Lower leg skin (tissue), 3 donors: ENCODE data around the gene CENPP.

Experiments used
- CTCF ChIP-seq, 3 donors: fragments of 450-650 bp; IDR thresholded peaks; one replicate each; pipeline ENCODE4 v1.5.1; 2016; ENCODE audit warnings: antibody characterized with exemption in 3 of 3, mild to moderate bottlenecking in 3 of 3, moderate library complexity in 2 of 3
- POLR2A ChIP-seq, 2 donors: fragments of 450-650 bp; IDR thresholded peaks; one replicate each; pipeline ENCODE4 v1.6.1; 2016 to 2017; ENCODE audit warnings: antibody characterized with exemption in 2 of 2, mild to moderate bottlenecking in 1 of 2, moderate library complexity in 1 of 2

DNA sequence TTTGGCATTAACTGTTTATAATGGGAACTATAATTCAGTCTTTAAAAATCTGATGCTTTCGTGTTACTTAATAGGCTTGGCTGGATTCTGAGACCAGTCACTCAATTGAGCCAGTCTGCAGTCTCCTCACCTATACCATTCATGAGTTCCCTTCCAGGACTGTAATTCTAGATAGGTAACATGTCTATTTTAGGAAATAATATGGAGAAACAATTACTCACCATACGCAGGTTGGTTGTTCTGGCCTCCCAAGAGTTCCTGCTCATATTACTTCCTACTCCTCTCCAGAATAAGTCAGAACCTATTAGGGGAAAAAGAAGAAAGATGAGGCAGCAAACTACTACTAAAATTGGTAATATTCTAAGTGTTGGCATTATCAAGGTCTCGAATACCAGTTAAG is 27.7 kb upstream of the CENPP start:
- TF ChIP-seq CTCF (IDR thresholded peaks at IDR 0.05) (no peak), POLR2A (IDR thresholded peaks at IDR 0.05) (no peak)
